Measurements from ENCODE around the gene CYBRD1. TPM values are rescaled to one million over a fixed set of nuclear protein-coding genes. Genes with fewer than 3 reads are reported as not detected.

The CYBRD1 gene
- total and polyA plus RNA-seq, 9 donors = 147 to 248 (median 191) TPM

DNA sequence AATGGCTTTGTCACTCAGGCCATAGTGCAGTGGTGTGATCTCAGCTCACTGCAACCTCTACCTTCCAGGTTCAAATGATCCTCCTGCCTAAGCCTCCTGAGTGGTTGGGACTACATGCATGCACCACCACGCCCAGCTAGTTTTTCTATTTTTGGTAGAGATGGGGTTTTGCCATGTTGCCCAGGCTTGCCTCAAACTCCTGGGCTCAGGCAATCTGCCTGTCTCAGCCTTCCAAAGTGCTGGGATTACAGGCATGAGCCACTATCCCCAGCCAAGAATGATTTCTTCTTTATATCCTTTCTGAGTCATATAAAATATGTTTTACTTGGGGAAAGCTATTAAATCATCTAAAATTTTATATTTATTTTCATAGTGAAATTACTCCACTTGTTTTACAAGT, 61.3 kb downstream of the CYBRD1 start:
- Histone ChIP-seq H3K9me3 (no peaks in the 10 kb centered on the region), H3K27me3 (no peaks in the 10 kb centered on the region), H3K4me3 (no peak overlapping the region), H3K27ac (no peak overlapping the region), H3K4me1 (ENCODE audit: insufficient read depth) (no peaks in the 10 kb centered on the region), H3K36me3 (no peaks in the 10 kb centered on the region)
- no peak for TF ChIP-seq POLR2A (IDR thresholded peaks at IDR 0.05)
- TF ChIP-seq, protein P1, sequence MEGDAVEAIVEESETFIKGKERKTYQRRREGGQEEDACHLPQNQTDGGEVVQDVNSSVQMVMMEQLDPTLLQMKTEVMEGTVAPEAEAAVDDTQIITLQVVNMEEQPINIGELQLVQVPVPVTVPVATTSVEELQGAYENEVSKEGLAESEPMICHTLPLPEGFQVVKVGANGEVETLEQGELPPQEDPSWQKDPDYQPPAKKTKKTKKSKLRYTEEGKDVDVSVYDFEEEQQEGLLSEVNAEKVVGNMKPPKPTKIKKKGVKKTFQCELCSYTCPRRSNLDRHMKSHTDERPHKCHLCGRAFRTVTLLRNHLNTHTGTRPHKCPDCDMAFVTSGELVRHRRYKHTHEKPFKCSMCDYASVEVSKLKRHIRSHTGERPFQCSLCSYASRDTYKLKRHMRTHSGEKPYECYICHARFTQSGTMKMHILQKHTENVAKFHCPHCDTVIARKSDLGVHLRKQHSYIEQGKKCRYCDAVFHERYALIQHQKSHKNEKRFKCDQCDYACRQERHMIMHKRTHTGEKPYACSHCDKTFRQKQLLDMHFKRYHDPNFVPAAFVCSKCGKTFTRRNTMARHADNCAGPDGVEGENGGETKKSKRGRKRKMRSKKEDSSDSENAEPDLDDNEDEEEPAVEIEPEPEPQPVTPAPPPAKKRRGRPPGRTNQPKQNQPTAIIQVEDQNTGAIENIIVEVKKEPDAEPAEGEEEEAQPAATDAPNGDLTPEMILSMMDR (IDR thresholded peaks at IDR 0.05) = no peak
- no peak for TF ChIP-seq EP300 (IDR thresholded peaks at IDR 0.05)
- WGBS, 3 donors = 75 to 83% (median 82%) methylated on average over 1 of the region's 1 CpG
- no peak for DNase-seq
- intact Hi-C loops (cut with DNase I) = no loop called here

DNA sequence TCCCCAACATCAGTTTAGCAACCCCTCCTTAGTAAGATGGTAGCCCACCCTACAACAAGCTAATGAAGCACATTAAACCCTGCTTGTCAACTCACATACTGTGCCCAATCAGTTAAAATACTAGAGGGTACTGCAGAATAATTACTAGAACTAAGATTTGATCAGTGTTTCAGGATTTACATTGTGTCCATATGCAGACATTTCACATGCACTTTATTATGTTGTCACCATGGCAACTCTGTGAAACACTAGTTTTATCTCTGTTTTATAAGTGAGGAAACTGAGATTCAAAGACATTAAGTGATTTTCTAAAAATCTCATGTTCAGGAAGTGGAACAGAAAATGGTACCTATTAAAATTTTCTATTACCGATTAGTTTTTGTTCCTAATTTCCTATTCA, 61.7 kb downstream of the CYBRD1 start:
- 80 to 87% (median 83%) methylated on average over 1 of the region's 1 CpG for WGBS, 3 donors
- DNase-seq = no peak
- intact Hi-C loops (cut with DNase I) = no loop called here
- Histone ChIP-seq H3K4me1 (ENCODE audit: insufficient read depth) (no peaks in the 10 kb centered on the region), H3K36me3 (no peaks in the 10 kb centered on the region), H3K27me3 (no peaks in the 10 kb centered on the region), H3K4me3 (no peak overlapping the region), H3K27ac (no peak overlapping the region), H3K9me3 (no peaks in the 10 kb centered on the region)
- TF ChIP-seq, protein P1 (IDR thresholded peaks at IDR 0.05) = no peak
- no peak for TF ChIP-seq POLR2A (IDR thresholded peaks at IDR 0.05)
- no peak for TF ChIP-seq EP300 (IDR thresholded peaks at IDR 0.05)

DNA sequence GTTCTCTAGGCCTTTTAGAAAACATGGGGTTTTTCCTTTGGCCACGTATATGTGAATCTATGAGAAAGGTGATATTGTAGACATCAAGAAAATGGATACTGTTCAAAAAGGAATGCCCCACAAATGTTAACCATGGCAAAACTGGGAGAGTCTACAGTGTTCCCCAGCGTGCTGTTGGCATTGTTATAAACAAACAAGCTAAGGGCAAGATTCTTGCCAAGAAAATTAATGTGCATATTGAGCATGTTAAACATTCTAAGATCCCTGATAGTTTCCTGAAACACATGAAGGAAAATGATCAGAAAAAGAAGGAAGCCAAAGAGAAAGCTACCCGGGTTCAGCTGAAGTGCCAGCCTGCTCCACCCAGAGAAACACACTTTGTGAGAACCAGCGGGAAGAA, 64.9 kb downstream of the CYBRD1 start:
- TF ChIP-seq POLR2A (IDR thresholded peaks at IDR 0.05) = no peak
- no peak for TF ChIP-seq EP300 (IDR thresholded peaks at IDR 0.05)
- TF ChIP-seq, protein P1 (IDR thresholded peaks at IDR 0.05) = no peak
- no peak for DNase-seq
- WGBS, 3 donors = 80 to 87% (median 80%) methylated on average over 4 of the region's 4 CpGs
- peaks cover 0 to 3% of the 10 kb centered on the region in 2 donors for H3K9me3 ChIP-seq
- H3K27me3 ChIP-seq = no peaks in the 10 kb centered on the region
- no peaks in the 10 kb centered on the region for H3K36me3 ChIP-seq
- no peak overlapping the region for H3K27ac ChIP-seq
- intact Hi-C loops (cut with DNase I) = no loop called here
- no peak overlapping the region for H3K4me3 ChIP-seq
- no peaks in the 10 kb centered on the region for H3K4me1 ChIP-seq (ENCODE audit: insufficient read depth)

DNA sequence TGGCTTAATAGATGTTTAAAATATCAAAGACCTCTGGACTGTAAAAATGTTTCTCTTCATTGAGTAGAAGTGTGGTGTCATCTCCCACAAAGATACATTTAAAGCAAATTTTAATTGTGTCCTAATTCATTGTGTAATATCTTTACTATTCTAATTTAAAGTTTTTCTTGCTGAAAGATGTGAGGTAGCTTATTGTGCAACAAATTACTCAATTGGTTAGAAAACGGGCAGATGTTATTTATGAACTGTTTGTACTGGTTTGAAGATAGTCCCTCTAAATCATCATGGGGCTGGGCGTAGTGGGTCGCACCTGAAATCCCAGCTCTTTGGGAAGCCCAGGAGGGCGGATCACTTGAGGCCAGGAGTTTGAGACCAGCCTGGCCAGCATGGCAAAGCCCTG, 65.3 kb downstream of the CYBRD1 start:
- Histone ChIP-seq H3K4me1 (ENCODE audit: insufficient read depth) (no peaks in the 10 kb centered on the region), H3K27me3 (no peaks in the 10 kb centered on the region), H3K27ac (no peak overlapping the region), H3K9me3 (peaks cover 0 to 3% of the 10 kb centered on the region in 2 donors), H3K4me3 (no peak overlapping the region), H3K36me3 (no peaks in the 10 kb centered on the region)
- intact Hi-C loops (cut with DNase I) = no loop called here
- TF ChIP-seq POLR2A (IDR thresholded peaks at IDR 0.05) = no peak
- no peak for TF ChIP-seq EP300 (IDR thresholded peaks at IDR 0.05)
- TF ChIP-seq, protein P1 (IDR thresholded peaks at IDR 0.05) = no peak
- 79 to 83% (median 81%) methylated on average over 4 of the region's 4 CpGs for WGBS, 3 donors
- no peak for DNase-seq

Data from ovary (tissue), 9 donors.